Measurements from ENCODE around the gene TMEM117. TPM values are rescaled to one million over a fixed set of nuclear protein-coding genes. Genes with fewer than 3 reads are reported as not detected.

The TMEM117 gene
- total and polyA plus RNA-seq, 8 donors = 1.9 to 52.5 (median 8.0) TPM

DNA sequence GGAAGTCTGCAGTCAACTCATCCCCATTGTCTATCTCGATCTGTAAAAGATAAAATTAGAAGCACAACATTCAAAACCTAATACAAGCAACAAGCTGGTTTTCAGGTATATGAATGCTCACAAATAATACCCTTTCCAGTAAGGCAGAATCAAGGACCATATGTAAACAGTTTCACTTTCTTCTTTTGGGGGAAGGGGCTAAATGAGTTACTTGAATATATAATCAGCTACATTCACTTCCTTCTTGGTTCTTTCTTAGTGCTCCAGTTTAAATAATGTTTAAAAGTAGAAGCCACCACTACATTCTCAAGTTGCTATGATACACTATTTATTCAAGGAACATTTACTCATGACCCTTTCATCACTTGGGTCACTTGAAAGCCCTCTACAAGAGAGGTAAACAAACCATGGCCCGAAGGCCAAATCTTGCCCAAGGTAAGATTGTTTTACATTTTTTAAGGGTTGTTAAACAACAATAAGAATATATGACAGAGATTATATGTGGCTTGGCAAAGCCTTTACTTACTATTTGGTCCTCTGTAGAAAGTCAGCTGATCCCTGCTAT is 40.1 kb upstream of the TMEM117 start:
- 21 to 50% (median 25%) methylated on average over 2 of the region's 2 CpGs for WGBS, 5 donors
- Histone ChIP-seq H3K27me3 (no peaks in the 10 kb centered on the region), H3K9me3 (no peaks in the 10 kb centered on the region), H3K4me1 (peaks cover 0 to 12% (median 4%) of the 10 kb centered on the region in 4 donors), H3K4me3 (no peak overlapping the region), H3K36me3 (peaks cover 36 to 76% (median 72%) of the 10 kb centered on the region in 4 donors), H3K27ac (no peak overlapping the region)
- DNase-seq = peak in 1 of 2 donors; percentile 44
- intact Hi-C loops (cut with DNase I; ENCODE audit: low total_unique reads) = no loop called here
- TF ChIP-seq EP300 (IDR thresholded peaks at IDR 0.05) (no peak), POLR2AphosphoS5 (IDR thresholded peaks at IDR 0.05) (peak in 1 of 3 donors; percentile 13)

DNA sequence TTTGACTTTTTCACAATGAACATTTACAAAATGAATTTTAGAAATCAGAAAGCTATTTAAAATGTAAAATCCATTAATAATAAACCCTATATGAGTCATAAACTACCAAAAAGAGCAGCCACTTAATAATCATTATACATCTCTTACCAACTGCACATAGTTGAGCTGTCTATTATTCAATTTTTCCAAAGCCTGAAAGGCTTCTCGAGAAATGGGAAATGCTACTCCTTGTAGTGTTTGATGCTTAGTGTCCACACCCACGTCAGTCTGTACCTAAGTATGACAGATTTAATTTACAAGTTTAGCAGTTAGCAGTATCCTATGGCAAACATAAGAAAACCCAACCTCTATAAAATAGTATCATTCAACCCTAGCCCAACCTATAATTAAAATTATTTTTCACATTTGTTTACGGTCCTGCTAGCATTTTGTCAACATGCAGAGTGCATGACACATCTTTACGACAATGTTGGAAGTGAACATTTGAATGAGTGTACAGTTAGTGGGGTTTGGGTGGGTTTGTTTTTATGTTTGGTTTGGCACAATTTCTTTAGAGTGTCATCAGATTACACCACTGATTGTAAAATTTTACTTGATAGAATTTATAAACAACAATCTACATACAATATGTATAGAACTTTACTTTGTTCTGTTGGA is 38.2 kb upstream of the TMEM117 start:
- Histone ChIP-seq H3K4me3 (no peak overlapping the region), H3K9me3 (no peaks in the 10 kb centered on the region), H3K4me1 (peaks cover 0 to 18% (median 6%) of the 10 kb centered on the region in 4 donors), H3K27ac (no peak overlapping the region), H3K36me3 (peaks cover 43 to 90% (median 89%) of the 10 kb centered on the region in 4 donors), H3K27me3 (no peaks in the 10 kb centered on the region)
- intact Hi-C loops (cut with DNase I; ENCODE audit: low total_unique reads) = no loop called here
- TF ChIP-seq POLR2A (IDR thresholded peaks at IDR 0.05) (no peak), EP300 (IDR thresholded peaks at IDR 0.05) (no peak), POLR2AphosphoS5 (IDR thresholded peaks at IDR 0.05) (no peak)
- TF ChIP-seq, protein P1, sequence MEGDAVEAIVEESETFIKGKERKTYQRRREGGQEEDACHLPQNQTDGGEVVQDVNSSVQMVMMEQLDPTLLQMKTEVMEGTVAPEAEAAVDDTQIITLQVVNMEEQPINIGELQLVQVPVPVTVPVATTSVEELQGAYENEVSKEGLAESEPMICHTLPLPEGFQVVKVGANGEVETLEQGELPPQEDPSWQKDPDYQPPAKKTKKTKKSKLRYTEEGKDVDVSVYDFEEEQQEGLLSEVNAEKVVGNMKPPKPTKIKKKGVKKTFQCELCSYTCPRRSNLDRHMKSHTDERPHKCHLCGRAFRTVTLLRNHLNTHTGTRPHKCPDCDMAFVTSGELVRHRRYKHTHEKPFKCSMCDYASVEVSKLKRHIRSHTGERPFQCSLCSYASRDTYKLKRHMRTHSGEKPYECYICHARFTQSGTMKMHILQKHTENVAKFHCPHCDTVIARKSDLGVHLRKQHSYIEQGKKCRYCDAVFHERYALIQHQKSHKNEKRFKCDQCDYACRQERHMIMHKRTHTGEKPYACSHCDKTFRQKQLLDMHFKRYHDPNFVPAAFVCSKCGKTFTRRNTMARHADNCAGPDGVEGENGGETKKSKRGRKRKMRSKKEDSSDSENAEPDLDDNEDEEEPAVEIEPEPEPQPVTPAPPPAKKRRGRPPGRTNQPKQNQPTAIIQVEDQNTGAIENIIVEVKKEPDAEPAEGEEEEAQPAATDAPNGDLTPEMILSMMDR (IDR thresholded peaks at IDR 0.05) = no peak
- DNase-seq = no peak
- 81 to 91% (median 87%) methylated on average over 4 of the region's 4 CpGs for WGBS, 5 donors

DNA sequence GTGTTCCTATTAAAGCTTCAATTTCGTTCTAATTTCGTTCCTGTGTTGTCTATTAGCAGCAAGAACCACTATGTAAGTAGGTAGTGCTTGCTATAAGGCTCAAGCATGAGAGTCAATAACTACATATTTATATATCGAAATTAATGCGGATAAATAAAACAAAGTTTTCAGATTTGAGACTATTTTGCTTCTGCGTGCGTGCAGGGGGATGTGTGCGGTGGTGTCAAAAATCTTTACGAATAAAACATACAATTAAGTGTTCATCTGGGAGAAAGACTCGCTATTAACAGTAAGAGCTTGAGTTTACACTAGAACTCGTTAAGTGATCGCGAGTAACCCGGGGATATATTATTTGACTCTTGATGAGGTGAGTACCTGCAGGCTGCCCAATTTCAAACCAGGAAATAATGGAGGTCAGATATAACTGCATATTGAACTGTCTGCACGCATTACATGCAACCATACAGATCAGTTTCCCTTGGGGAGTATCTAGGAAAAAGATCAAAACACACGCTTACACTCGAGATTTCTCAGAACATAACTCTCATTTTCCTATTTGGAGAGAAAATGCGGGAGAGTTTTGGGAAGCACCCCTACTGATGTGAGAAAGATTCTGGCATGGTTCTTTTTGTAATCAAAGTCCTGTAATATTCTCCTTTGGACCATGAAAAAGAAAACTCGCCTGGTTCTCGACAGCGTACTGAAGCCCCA is 30.6 kb upstream of the TMEM117 start:
- peaks cover 12 to 24% (median 22%) of the 10 kb centered on the region in 4 donors for H3K36me3 ChIP-seq
- H3K27me3 ChIP-seq = no peaks in the 10 kb centered on the region
- H3K27ac ChIP-seq = peak overlapping the region; percentile 93 to 98 (median 98)
- no peak for TF ChIP-seq EP300 (IDR thresholded peaks at IDR 0.05)
- TF ChIP-seq POLR2AphosphoS5 (IDR thresholded peaks at IDR 0.05) = no peak
- TF ChIP-seq, protein P1 (IDR thresholded peaks at IDR 0.05) = no peak
- TF ChIP-seq POLR2A (IDR thresholded peaks at IDR 0.05) = no peak
- no peaks in the 10 kb centered on the region for H3K9me3 ChIP-seq
- intact Hi-C loops (cut with DNase I; ENCODE audit: low total_unique reads) = no loop called here
- peak in 1 of 2 donors; percentile 50 for DNase-seq
- H3K4me3 ChIP-seq = peak overlapping the region; percentile 88 to 98 (median 96)
- peaks cover 0 to 43% (median 27%) of the 10 kb centered on the region in 4 donors for H3K4me1 ChIP-seq
- WGBS, 5 donors = 4 to 11% (median 5%) methylated on average over 20 of the region's 20 CpGs

DNA sequence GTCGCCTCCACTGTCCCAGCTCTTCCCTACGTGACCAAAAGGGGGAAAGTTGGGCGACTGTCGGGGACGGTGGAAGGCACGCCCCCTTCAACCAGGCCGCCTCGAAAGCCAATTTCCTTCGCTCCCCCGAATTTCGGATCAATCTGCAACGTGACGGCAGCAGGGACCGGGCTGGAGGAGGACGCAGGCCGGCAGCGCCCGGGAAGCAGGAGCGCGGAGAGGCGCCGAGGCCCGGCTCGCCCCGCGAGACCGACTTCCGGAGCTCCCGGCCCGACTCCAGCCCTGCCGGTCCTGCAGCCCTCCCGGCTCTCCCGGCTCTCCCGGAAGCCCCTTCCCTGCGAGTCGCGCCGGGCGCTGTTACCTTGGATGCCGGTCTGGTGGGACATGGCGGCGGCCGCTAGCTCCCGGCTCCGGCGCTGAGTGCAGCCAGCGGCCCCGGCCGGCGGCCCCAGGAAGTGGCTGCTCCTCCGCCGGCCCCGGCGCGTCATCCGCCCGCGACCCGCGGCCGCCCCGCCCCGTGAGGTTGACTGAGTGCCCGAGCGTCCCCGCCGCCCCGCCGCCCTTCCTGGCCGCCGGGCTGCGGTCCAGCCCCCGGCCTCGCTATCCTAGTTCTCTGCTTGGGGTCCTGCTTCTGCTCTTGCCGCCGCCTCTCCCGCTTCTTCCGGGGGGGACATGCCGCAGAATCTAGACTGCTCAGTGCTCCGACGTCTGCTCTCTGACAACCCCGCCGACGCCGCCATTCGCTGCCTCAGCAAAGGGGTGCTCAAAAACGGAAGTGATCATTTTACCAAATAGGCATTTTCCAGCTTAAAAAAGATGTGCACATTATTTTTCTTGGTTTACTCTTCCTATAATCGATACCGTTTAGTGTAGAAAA is 29.8 kb upstream of the TMEM117 start, which contains the start of gene TWF1:
TSS of gene TWF1 (minus strand) at position 458 of the 877 bp plus-strand sequence. CDS start at position 386, 72 bp downstream.
- no peaks in the 10 kb centered on the region for H3K9me3 ChIP-seq
- intact Hi-C loops (cut with DNase I; ENCODE audit: low total_unique reads) = no loop called here
- peak within 1 kb of the TSS; percentile 93 to 98 (median 98) for H3K27ac ChIP-seq
- DNase-seq = peak; percentile 89 to 97
- TF ChIP-seq, protein P1 (IDR thresholded peaks at IDR 0.05) = peak in 3 of 7 experiments; percentile 17 to 36 (median 31)
- TF ChIP-seq POLR2A (IDR thresholded peaks at IDR 0.05) = no peak
- TF ChIP-seq EP300 (IDR thresholded peaks at IDR 0.05) = no peak
- TF ChIP-seq POLR2AphosphoS5 (IDR thresholded peaks at IDR 0.05) = peak in 2 of 3 donors; percentile 70 to 79
- H3K4me3 ChIP-seq = peak within 1 kb of the TSS; percentile 88 to 98 (median 96)
- H3K27me3 ChIP-seq = no peaks in the 10 kb centered on the region
- H3K36me3 ChIP-seq = peaks cover 4 to 16% (median 15%) of the 10 kb centered on the region in 4 donors
- H3K4me1 ChIP-seq = peaks cover 0 to 43% (median 27%) of the 10 kb centered on the region in 4 donors
- 0 to 1% (median 1%) methylated on average over 16 to 89 of the region's 89 CpGs for WGBS, 5 donors

Measured in stomach (tissue), 9 donors.